Adrenal gland (tissue), 12 donors: ENCODE data around the gene CHURC1. TPM values are rescaled to one million over a fixed set of nuclear protein-coding genes. Genes with fewer than 3 reads are reported as not detected.

Experiments
- polyA plus RNA-seq, 3 donors: library from polyadenylated mRNA; stranded (reverse); fragments of 200-250 nt in 2 of 3; fragments of 350-450 nt in 1 of 3; fragmentation: Illumina TruSeq in 1 of 3; extraction: RNeasy Lipid Tissue Mini Kit (QIAGEN cat#74804) in 1 of 3; gene quantifications; one replicate each; pipeline ENCODE4 v1.2.3, GENCODE V29; 2013 to 2014
- small RNA-seq, 2 donors: library from RNA; depleted of rRNA; stranded (forward); fragments of <200 nt; gene quantifications; one replicate each; pipeline ENCODE3, GENCODE V24; 2016
- total RNA-seq, 9 donors: library from RNA; depleted of rRNA in 4 of 9; stranded (reverse); fragments of >200 nt in 4 of 9; fragments of 120-200 nt in 1 of 9; fragmentation: NEBNext Ultra II Directional in 1 of 9; extraction: Animal tissue kit (Norgen Biotek cat#: 25700) in 1 of 9; gene quantifications; one replicate each; pipeline versions ENCODE4 v1.1.0 to v1.2.4, GENCODE V29; 2013 to 2023
- donor health status: healthy with polysubstance abuse.
- donor health status: Bipolar disorder and iron deficiency.
- donor health status: DM: yes; HTN: yes; CAD: no.
- donor health status: DM: no; HTN: no; CAD: no.
- donor health status: DM: no; HTN: no; CAD: no.
- donor health status: DM: yes; HTN: yes; CAD: no.

The CHURC1 gene
- total and polyA plus RNA-seq, 12 donors = 36.7 to 101 (median 74.2) TPM

Small RNAs within 50 kb of the gene (small RNA-seq; reads per million reads assigned to genes)
- gene RPPH1-2P = 0 reads per million in 2 donors

Other genes starting within 250 kb of the CHURC1 start
- 10 to 100 TPM in 2 of 9 donors, 1 to 10 TPM in 7; 2.7 to 11.7 (median 8.4) TPM for gene PLEKHG3, start 210.0 kb upstream of the CHURC1 start, total RNA-seq
- gene PLEKHG3, start 210.0 kb upstream of the CHURC1 start, polyA plus RNA-seq = 10 to 100 TPM in 1 of 3 donors, 1 to 10 TPM in 2; 3.0 to 10.1 (median 9.5) TPM
- 1 to 10 TPM in 4 of 9 donors, under 1 TPM in 5; 0.18 to 6.1 (median 0.76) TPM for gene SPTB, start 34.5 kb upstream of the CHURC1 start, total RNA-seq
- gene SPTB, start 34.5 kb upstream of the CHURC1 start, polyA plus RNA-seq = 10 to 100 TPM in 1 of 3 donors, 1 to 10 TPM in 2; 1.1 to 14.5 (median 1.3) TPM
- under 1 TPM in 2 of 9 donors, not detected in 7; 0.31 to 0.36 TPM for gene GPX2, start 28.3 kb downstream of the CHURC1 start, total RNA-seq
- 1 to 10 TPM in 1 of 3 donors, under 1 TPM in 1, not detected in 1; 0.73 to 1.4 TPM for gene GPX2, start 28.3 kb downstream of the CHURC1 start, polyA plus RNA-seq
- gene RAB15, start 57.9 kb downstream of the CHURC1 start, total RNA-seq = 1 to 10 TPM in 8 of 9 donors, under 1 TPM in 1; 0.95 to 8.9 (median 3.5) TPM
- 1 to 10 TPM; 3.6 to 8.6 (median 5.8) TPM for gene RAB15, start 57.9 kb downstream of the CHURC1 start, polyA plus RNA-seq
- gene FNTB, start 72.4 kb downstream of the CHURC1 start, total RNA-seq = 10 to 100 TPM; 12.2 to 27.2 (median 23.9) TPM
- 10 to 100 TPM; 18.0 to 20.2 (median 18.7) TPM for gene FNTB, start 72.4 kb downstream of the CHURC1 start, polyA plus RNA-seq
- gene MAX, start 188.1 kb downstream of the CHURC1 start, total RNA-seq = 100 to 1,000 TPM in 1 of 9 donors, 10 to 100 TPM in 8; 31.5 to 114 (median 54.7) TPM
- gene MAX, start 188.1 kb downstream of the CHURC1 start, polyA plus RNA-seq = 10 to 100 TPM; 49.3 to 62.3 (median 55.7) TPM